Cerebellar nuclear complex (tissue), 1 donor: ENCODE results near the gene SPRTN.

Experiments
- DNase-seq, 2 experiments: peaks; one replicate each; lab custom pipeline; 2025; lab: John Stamatoyannopoulos, UW

SPRTN gene

GRCh38 chr1:231376875-231377549 lies 38.9 kb downstream of the SPRTN start:
- no peak for DNase-seq

GRCh38 chr1:231381729-231382128 lies 43.6 kb downstream of the SPRTN start:
- no peak for DNase-seq

- DNase-seq, result no peak
Observed at GRCh38 chr1:231382426-231382825, 44.3 kb downstream of the SPRTN start.

GRCh38 chr1:231383159-231383860 lies 45.2 kb downstream of the SPRTN start:
- DNase-seq, result no peak

GRCh38 chr1:231384696-231385415 lies 46.8 kb downstream of the SPRTN start:
- DNase-seq, result no peak

GRCh38 chr1:231385416-231385748 lies 47.3 kb downstream of the SPRTN start:
- DNase-seq, result no peak

GRCh38 chr1:231386466-231386865 lies 48.4 kb downstream of the SPRTN start:
- no peak for DNase-seq

GRCh38 chr1:231387770-231388669 lies 49.9 kb downstream of the SPRTN start:
- no peak for DNase-seq

GRCh38 chr1:231390071-231390470 lies 52.0 kb downstream of the SPRTN start:
- no peak for DNase-seq

- DNase-seq, result no peak
Observed at GRCh38 chr1:231392389-231393131, 54.5 kb downstream of the SPRTN start.

GRCh38 chr1:231393668-231394067 lies 55.6 kb downstream of the SPRTN start:
- DNase-seq, result no peak

GRCh38 chr1:231395076-231395997 lies 57.2 kb downstream of the SPRTN start:
- no peak for DNase-seq

GRCh38 chr1:231395998-231396390 lies 57.9 kb downstream of the SPRTN start:
- no peak for DNase-seq

GRCh38 chr1:231396643-231397042 lies 58.5 kb downstream of the SPRTN start:
- no peak for DNase-seq

GRCh38 chr1:231397886-231398671 lies 60.0 kb downstream of the SPRTN start:
- no peak for DNase-seq

GRCh38 chr1:231401478-231401877 lies 63.4 kb downstream of the SPRTN start:
- DNase-seq, result no peak

- DNase-seq, result no peak
Observed at GRCh38 chr1:231404318-231404717, 66.2 kb downstream of the SPRTN start.
